Mucosa of rectum (tissue), 2 donors: ENCODE results near the gene USP10.

Experiments
- H3K27ac ChIP-seq, 2 donors: one replicate each; pipeline ENCODE4 v1.7.0; 2013; ENCODE audit warnings: inconsistent platforms in 2 of 2, low read depth in 2 of 2, low read length in 2 of 2
- H3K27me3 ChIP-seq, 2 donors: one replicate each; pipeline ENCODE4 v1.7.0; 2013; ENCODE audit warnings: low read length in 2 of 2; ENCODE audit not compliant: control insufficient read depth in 2 of 2, insufficient read depth in 2 of 2
- H3K36me3 ChIP-seq, 2 donors: one replicate each; pipeline ENCODE4 v1.7.0; 2013; ENCODE audit warnings: low read length in 2 of 2; ENCODE audit not compliant: control insufficient read depth in 2 of 2, insufficient read depth in 2 of 2
- H3K4me1 ChIP-seq, 2 donors: one replicate each; pipeline ENCODE4 v1.7.0; 2013; ENCODE audit warnings: low read length in 2 of 2, mild to moderate bottlenecking in 1 of 2; ENCODE audit not compliant: control insufficient read depth in 2 of 2, insufficient read depth in 2 of 2
- H3K4me3 ChIP-seq, 2 donors: one replicate each; pipeline ENCODE4 v1.7.0; 2013; ENCODE audit warnings: low read length in 2 of 2
- H3K9ac ChIP-seq, 2 donors: one replicate each; pipeline ENCODE4 v1.7.0; 2013; ENCODE audit warnings: low read length in 2 of 2, low read depth in 1 of 2, mild to moderate bottlenecking in 1 of 2
- H3K9me3 ChIP-seq, 2 donors: one replicate each; pipeline ENCODE4 v1.7.0; 2013; ENCODE audit warnings: low read length in 2 of 2; ENCODE audit not compliant: control insufficient read depth in 2 of 2
- donor health status: healthy.
- donor health status: Normal muscosa, but diverticular disease.

Gene USP10

DNA sequence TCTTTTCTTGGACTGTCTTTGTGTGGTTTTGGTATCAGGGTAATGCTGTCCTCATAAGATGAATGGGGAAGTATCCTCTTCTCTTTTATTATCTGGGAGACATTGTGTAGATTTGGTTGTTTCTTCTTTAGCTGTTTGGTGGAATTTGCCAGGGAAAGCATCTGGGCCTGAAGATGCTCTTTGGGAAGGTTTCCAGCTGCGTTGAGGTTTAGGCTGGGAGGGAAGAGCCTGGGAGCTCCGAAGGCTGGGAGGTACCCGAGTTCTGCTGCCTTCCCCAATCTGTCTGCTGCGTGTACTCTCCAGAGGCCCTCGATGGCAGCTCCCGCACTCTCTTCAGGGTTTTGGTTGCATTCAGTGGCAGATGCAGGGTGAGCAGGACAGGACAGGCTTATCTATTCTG, 94.4 kb downstream of the USP10 start:
- Histone ChIP-seq H3K4me1 (no peaks in the 10 kb centered on the region), H3K4me3 (no peak overlapping the region), H3K36me3 (no peaks in the 10 kb centered on the region), H3K27ac (peak overlapping the region; percentile 36 to 62), H3K27me3 (no peaks in the 10 kb centered on the region), H3K9ac (no peak overlapping the region), H3K9me3 (no peaks in the 10 kb centered on the region)

DNA sequence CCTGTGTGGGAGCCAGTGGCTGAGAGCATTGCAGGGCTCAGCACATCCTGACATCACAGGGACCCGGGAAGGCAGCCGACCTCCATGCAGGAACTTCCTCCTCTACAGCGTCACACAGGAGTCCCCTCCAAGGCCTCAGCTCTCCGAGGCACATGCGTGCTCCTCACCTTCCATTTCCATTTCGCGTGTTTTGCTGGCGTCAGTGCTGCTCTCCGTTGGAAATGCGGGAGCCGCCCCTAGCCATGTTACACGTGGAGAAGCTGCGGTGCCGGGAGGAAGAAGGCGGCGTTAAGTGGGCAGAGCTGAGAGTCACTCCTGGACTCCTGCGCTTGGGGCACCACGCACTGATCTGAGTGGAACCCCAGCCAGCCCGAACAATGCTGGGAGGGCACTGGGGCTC, 94.8 kb downstream of the USP10 start:
- Histone ChIP-seq H3K27ac (peak overlapping the region; percentile 36 to 62), H3K9me3 (no peaks in the 10 kb centered on the region), H3K9ac (no peak overlapping the region), H3K27me3 (no peaks in the 10 kb centered on the region), H3K36me3 (no peaks in the 10 kb centered on the region), H3K4me1 (no peaks in the 10 kb centered on the region), H3K4me3 (no peak overlapping the region)

DNA sequence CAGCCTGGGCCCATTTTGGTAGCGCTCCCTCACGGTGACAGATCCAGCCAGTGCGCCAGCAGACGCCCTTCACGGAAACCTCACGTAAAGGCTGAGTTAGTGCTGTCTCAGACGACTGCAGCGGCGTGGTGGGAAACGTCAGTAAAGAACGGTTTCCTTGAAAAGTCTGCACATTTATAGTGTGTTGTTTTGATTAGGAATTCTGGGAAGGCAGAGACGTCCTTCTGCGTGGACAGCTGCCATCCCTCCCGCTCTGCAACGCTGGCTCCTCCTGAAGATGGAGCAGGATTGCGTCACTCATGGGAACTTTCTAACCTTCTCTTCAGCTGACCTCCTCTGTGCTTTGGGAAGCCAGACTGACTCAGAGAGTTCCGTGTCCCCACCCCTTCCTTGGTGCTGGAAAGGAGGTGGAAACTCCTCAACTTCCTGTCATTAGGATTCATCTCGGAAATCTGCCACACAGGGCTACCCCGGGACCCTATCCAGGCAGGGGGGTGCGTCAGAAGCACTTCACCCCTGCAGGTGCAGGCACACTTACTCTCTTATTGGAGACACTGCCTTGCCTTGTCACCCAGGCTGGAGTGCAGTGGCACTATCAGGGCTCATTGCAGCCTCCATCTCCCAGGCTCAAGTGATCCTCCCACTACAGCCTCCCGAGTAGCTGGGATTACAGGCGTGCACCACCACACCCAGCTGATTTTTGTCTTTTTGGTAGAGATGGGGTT, 95.7 kb downstream of the USP10 start:
- peak overlapping the region; percentile 62 to 67 for H3K27ac ChIP-seq
- H3K9ac ChIP-seq = no peak overlapping the region

DNA sequence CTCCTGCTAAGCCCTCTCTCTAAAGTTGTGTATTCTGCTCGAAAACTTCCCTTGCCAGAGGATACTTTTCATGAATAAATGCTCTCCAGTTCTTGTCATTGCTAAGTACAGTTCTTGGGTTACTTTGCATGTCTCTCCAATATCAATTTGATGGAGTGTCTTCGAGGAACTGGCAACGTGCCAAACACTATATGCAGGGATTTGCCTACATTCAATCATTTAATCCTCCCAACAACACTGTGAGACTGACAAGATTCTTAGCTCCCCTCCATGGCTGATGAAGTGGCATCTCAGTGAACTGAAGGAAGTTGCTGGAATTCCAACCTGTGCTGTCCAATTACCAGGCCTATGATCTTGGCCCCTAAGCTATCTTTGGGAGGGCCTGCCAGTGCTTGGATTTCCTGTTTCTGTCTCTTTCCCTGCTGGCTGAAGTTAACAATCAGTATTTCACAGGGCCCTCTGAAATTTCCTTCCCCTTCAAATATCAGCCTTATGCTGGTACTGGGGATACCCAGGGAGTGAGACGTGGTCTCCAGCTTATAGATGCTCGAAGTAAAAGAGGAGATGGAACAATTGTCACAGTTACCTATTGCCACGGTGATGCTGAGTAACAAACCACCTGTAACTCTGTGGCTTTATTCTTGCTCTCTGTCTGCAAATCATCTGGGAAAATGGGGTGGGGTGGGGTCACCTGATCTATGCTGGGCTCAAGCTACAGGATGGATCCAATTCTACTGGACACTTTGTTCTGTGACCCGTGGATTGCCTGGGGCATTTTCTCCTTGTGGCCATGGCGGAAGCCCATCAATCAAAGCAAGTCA, 100.6 kb downstream of the USP10 start:
- Histone ChIP-seq H3K9me3 (no peaks in the 10 kb centered on the region), H3K4me3 (no peak overlapping the region), H3K36me3 (no peaks in the 10 kb centered on the region), H3K4me1 (no peaks in the 10 kb centered on the region), H3K27me3 (no peaks in the 10 kb centered on the region), H3K27ac (no peak overlapping the region), H3K9ac (no peak overlapping the region)

More for the DNA sequence above, 95.7 kb downstream of the USP10 start:
- no peaks in the 10 kb centered on the region for H3K27me3 ChIP-seq
- no peaks in the 10 kb centered on the region for H3K9me3 ChIP-seq
- no peaks in the 10 kb centered on the region for H3K4me1 ChIP-seq
- H3K4me3 ChIP-seq = no peak overlapping the region
- no peaks in the 10 kb centered on the region for H3K36me3 ChIP-seq

DNA sequence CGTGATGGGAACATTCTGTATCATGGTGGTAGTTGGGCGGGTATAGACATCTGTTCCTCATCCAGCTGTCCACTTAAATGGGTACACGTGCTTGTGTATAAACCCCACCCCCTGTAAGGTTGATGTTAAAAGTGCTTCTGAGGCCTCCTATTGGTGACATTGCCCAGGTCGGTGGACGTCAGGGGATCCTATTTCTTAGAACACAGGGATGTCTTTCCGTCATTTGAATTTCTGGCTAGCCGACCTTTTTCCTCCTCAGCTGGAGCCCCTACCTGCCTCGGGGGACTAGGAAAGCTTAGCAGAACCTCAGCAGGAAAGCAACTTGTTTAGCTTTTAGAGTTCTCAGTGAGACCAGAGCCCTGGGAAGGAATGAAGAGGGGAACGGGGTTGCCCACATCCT, 103.3 kb downstream of the USP10 start:
- no peaks in the 10 kb centered on the region for H3K36me3 ChIP-seq
- H3K4me3 ChIP-seq = no peak overlapping the region
- H3K9ac ChIP-seq = no peak overlapping the region
- H3K9me3 ChIP-seq = no peaks in the 10 kb centered on the region
- H3K4me1 ChIP-seq = no peaks in the 10 kb centered on the region
- H3K27me3 ChIP-seq = no peaks in the 10 kb centered on the region
- H3K27ac ChIP-seq = no peak overlapping the region

DNA sequence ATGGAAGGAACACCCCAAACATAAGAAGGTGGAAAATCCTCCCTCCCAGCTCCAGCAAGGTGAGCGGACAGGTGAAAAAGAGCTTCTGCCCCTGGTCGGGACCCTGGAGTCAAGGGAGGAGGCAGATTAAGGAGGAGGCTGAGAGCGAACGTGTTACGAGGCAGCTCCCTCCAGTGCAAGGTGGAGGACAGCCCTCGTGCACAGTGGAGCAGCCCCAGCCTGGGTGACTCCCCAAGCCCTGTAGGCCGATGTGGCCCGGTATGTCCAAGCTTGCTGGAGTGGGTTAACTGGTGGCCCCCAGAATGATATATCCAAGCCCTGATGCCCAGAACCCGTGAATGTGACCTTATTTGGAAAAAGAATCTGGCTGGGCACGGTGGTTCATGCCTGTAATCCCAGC, 104.5 kb downstream of the USP10 start:
- no peaks in the 10 kb centered on the region for H3K36me3 ChIP-seq
- no peaks in the 10 kb centered on the region for H3K9me3 ChIP-seq
- H3K27ac ChIP-seq = no peak overlapping the region
- H3K4me1 ChIP-seq = no peaks in the 10 kb centered on the region
- no peak overlapping the region for H3K9ac ChIP-seq
- H3K27me3 ChIP-seq = no peaks in the 10 kb centered on the region
- no peak overlapping the region for H3K4me3 ChIP-seq

DNA sequence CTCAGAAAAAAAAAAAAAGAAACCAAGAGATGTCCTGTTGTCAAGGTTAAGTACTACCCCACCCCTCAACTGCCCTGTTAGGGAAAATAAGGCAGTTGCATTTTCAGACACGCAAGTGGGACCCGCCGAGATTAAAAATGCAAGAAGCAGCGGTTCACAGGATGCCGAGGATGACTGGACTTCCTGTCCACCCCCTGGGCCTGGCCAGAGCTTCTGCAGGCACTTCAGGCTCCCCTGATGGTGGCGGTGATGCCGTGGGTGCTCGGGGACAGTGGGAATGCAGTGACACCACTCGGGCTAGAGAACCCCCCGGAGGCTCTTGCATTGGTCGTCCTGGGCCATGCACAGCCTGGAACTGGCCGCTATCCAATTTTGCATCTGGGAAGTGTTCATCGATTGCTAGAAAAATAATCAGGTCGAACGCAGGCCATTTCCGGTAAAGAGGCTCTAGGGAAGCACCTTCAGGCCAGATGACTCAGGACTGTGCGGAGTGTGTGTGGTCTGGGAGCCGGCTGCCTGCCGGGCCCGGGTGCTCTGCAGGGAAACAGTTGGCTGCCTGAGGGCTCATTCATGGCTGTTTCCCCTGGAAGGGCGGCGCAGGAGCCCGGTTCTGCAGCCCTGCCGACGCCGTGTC, 106.6 kb downstream of the USP10 start:
- no peaks in the 10 kb centered on the region for H3K9me3 ChIP-seq
- H3K27me3 ChIP-seq = no peaks in the 10 kb centered on the region
- no peaks in the 10 kb centered on the region for H3K4me1 ChIP-seq
- no peaks in the 10 kb centered on the region for H3K36me3 ChIP-seq
- no peak overlapping the region for H3K9ac ChIP-seq
- H3K27ac ChIP-seq = peak overlapping the region in 1 of 2 donors; percentile 39
- H3K4me3 ChIP-seq = no peak overlapping the region

DNA sequence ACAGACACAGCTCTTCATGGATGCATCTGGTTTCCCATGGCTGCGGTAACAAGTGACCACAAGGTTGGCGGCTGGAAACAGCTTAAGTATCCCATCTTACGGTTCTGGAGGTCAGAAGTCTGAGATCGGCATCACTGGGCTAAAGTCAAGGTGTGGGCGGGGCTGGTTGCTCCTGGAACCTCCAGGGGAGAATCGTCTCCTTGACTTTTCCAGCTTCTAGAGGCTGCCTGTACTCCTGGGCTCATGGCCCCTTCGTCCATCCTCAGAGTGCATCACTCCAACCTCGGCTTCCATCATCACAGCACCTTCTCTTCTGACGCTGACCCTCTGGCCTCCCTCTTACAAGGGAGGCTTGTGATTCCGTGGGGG, 107.1 kb downstream of the USP10 start:
- Histone ChIP-seq H3K4me1 (no peaks in the 10 kb centered on the region), H3K27ac (peak overlapping the region in 1 of 2 donors; percentile 39)

DNA sequence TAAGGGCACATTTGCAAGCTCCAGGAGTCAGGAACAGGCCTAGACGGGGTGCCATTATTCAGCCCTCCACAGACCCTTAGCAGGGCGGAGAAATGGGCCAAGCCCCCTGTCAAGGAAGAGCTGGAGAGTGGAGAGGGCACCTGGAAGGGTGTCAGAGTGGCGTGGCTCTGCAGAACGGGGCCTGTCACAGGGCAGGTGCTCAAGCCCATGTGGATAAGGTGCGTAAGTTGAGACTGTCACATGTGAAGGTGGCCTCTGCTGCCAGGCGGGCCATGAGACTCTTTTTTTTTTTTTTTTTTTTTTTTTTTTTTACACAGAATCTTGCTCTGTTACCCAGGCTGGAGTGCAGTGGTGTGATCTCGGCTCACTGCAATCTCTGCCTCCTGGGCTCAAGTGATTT, 108.0 kb downstream of the USP10 start:
- Histone ChIP-seq H3K27me3 (no peaks in the 10 kb centered on the region), H3K9ac (no peak overlapping the region), H3K4me3 (no peak overlapping the region)

More for the DNA sequence above, 107.1 kb downstream of the USP10 start:
- no peaks in the 10 kb centered on the region for H3K9me3 ChIP-seq
- no peak overlapping the region for H3K9ac ChIP-seq
- no peaks in the 10 kb centered on the region for H3K27me3 ChIP-seq
- H3K36me3 ChIP-seq = no peaks in the 10 kb centered on the region
- H3K4me3 ChIP-seq = no peak overlapping the region

DNA sequence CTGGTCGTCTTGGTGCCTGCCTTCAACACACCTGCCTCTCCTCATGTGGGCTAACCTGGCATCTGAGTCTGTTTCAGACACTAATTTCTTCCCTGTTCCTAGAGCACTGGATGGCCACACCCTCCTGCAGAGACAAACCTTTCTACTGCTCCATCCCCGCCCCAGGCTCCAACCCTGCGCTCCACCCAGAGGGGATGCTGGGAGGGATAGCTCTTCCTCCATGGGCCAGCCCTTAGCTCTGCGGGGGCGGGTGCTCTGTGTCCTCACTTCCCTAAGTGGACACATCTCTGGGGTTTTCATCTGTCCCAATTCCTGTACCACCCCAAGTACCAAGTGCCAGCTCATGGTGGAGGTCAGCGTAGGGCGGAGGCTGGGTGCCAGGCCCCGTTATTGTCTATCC, 109.0 kb downstream of the USP10 start:
- no peaks in the 10 kb centered on the region for H3K4me1 ChIP-seq
- H3K36me3 ChIP-seq = no peaks in the 10 kb centered on the region

More for the DNA sequence above, 108.0 kb downstream of the USP10 start:
- Histone ChIP-seq H3K27ac (no peak overlapping the region), H3K9me3 (no peaks in the 10 kb centered on the region), H3K4me1 (no peaks in the 10 kb centered on the region), H3K36me3 (no peaks in the 10 kb centered on the region)

More for the DNA sequence above, 109.0 kb downstream of the USP10 start:
- Histone ChIP-seq H3K27me3 (peaks cover 0 to 2% of the 10 kb centered on the region in 2 donors), H3K27ac (no peak overlapping the region), H3K9ac (no peak overlapping the region), H3K9me3 (no peaks in the 10 kb centered on the region), H3K4me3 (no peak overlapping the region)
